IPS-NIHi11 (cell line): ENCODE data around the gene TIMM29.
"Not testable (repeated sequence)": the region's sequence is repeated elsewhere in the genome, so short reads cannot be mapped to it uniquely, and the experiment has no call there.

Source experiments
- DNase-seq: peaks from one replicate; pipeline ENCODE4 v3.0.0; 2012; ENCODE audit warnings: mixed read lengths, low spot score

TIMM29 gene

GRCh38 chr19:10912619-10913018, 16.0 kb upstream of the TIMM29 start:
- DNase-seq: no peak

GRCh38 chr19:10913716-10914340, 14.8 kb upstream of the TIMM29 start:
- no peak for DNase-seq

GRCh38 chr19:10915130-10916091, 13.2 kb upstream of the TIMM29 start:
- no peak for DNase-seq

- no peak for DNase-seq
Observed at GRCh38 chr19:10916602-10917001, 12.0 kb upstream of the TIMM29 start.

- DNase-seq: no peak
Observed at GRCh38 chr19:10918359-10918758, 10.3 kb upstream of the TIMM29 start.

- DNase-seq: peak; percentile 8
Observed at GRCh38 chr19:10919352-10920287, 9.0 kb upstream of the TIMM29 start.

- DNase-seq: no peak
Observed at GRCh38 chr19:10920288-10920655, 8.3 kb upstream of the TIMM29 start.

- DNase-seq: no peak
Observed at GRCh38 chr19:10920781-10921180, 7.8 kb upstream of the TIMM29 start.

GRCh38 chr19:10921199-10921909, 7.3 kb upstream of the TIMM29 start:
- peak; percentile 8 for DNase-seq

- peak; percentile 16 for DNase-seq
Observed at GRCh38 chr19:10921910-10922637, 6.5 kb upstream of the TIMM29 start.

GRCh38 chr19:10922638-10923014, 6.0 kb upstream of the TIMM29 start:
- DNase-seq: no peak

GRCh38 chr19:10923260-10924112, 5.1 kb upstream of the TIMM29 start:
- no peak for DNase-seq

GRCh38 chr19:10924597-10924996, 4.0 kb upstream of the TIMM29 start:
- DNase-seq: no peak

GRCh38 chr19:10927730-10928562, 665 bp upstream of the TIMM29 start:
- peak; percentile 9 for DNase-seq

- DNase-seq: no peak
Observed at GRCh38 chr19:10929402-10929794, 787 bp downstream of the TIMM29 start.

- DNase-seq: no peak
Observed at GRCh38 chr19:10935371-10936059, 6.9 kb downstream of the TIMM29 start.

- DNase-seq: peak; percentile 74
Observed at GRCh38 chr19:10936661-10937084, 8.1 kb downstream of the TIMM29 start.

- not testable (repeated sequence) for DNase-seq
Observed at GRCh38 chr19:10941649-10942048, 13.0 kb downstream of the TIMM29 start.
